ENCODE data around the gene ATG5.

DNA sequence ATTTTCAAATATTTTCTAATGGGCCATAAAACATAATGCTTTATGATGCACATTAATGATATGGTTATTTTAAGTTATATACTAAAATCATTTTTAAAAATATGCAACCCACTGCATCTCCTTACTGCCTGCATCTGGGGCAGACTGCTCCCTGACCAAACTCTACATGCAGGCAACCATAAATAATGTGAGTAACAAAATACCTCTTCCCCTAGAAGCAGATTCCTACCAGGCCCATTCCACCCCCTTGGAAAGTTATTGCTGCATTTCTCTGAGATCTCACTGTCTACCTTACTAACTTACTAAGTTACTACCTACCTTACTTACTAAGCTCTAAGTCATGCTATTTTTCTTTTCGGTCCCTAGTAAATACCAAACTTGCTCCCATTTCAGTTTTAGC, 71.8 kb downstream of the ATG5 start:
- TF ChIP-seq POLR2AphosphoS5 (IDR thresholded peaks at IDR 0.05; ENCODE audit: low read depth, low read length) = no peak
- TF ChIP-seq, protein P1, sequence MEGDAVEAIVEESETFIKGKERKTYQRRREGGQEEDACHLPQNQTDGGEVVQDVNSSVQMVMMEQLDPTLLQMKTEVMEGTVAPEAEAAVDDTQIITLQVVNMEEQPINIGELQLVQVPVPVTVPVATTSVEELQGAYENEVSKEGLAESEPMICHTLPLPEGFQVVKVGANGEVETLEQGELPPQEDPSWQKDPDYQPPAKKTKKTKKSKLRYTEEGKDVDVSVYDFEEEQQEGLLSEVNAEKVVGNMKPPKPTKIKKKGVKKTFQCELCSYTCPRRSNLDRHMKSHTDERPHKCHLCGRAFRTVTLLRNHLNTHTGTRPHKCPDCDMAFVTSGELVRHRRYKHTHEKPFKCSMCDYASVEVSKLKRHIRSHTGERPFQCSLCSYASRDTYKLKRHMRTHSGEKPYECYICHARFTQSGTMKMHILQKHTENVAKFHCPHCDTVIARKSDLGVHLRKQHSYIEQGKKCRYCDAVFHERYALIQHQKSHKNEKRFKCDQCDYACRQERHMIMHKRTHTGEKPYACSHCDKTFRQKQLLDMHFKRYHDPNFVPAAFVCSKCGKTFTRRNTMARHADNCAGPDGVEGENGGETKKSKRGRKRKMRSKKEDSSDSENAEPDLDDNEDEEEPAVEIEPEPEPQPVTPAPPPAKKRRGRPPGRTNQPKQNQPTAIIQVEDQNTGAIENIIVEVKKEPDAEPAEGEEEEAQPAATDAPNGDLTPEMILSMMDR (IDR thresholded peaks at IDR 0.05) = no peak
- TF ChIP-seq TCF7L2 (IDR thresholded peaks at IDR 0.05; ENCODE audit: low read depth, low read length) = no peak

Measured in Panc1 (cell line).